ENCODE measurements around the gene KIDINS220. TPM values are rescaled to one million over a fixed set of nuclear protein-coding genes. Genes with fewer than 3 reads are reported as not detected.
A peak's percentile ranks its signal among the peaks of the same experiment; 100 is the strongest.

The KIDINS220 gene
- total RNA-seq, 1 experiment from 2014 or later = 20.1 TPM

DNA sequence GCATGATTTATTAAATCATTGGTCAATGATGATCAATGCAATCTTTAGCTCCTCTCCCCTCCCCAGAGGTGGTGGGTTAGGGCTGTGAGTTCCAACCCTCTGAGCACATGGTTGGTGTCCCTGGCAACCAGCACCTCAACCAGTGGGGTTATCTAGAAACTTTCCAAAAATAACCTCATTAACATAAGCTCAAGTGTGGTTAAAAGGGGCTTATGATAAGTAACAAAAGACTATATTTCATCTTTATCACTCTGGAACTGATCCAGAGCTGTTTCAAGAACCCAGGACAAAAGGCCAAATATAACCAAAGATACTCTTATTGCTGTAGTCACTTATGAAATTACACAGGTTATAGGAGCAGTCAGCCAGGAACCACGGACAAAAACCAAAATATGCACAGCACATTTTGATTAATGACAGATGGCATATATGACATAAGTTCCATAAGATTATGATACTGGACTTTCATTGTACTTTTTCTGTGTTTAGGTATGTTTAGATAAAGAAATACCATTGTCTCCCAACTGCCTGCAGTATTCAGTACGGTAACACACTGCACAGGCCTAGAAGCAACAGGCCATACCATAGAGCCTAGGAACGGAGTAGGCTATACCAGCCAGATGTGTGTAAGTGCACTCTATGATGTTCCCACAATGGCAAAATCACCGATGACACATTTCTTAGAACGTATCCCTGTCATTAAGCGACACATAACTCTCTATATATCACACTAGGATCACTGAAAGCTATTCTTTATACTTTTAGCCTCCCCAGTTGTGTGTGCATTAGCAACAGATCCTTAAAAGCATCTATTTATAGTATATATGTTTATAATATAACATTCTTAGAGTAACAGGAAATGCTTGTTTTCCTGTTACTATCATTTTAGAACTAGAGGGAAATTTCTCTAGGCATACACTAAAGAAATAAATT is 31.9 kb downstream of the KIDINS220 start:
- no peaks in the 10 kb centered on the region for H3K27me3 ChIP-seq (ENCODE audit: insufficient read depth, low read length)
- H3K4me1 ChIP-seq (ENCODE audit: control insufficient read depth in 1 of 2, insufficient read depth in 2 of 2, low read length in 2 of 2) = peaks cover 17 to 19% of the 10 kb centered on the region in 2 experiments; a peak in 3 of 4 replicates
- no TSS peak for BruUV-seq (replicated peaks)
- intact Hi-C loops (cut with micrococcal nuclease) = no loop called here
- H4K20me1 ChIP-seq (ENCODE audit: insufficient read depth) = no peaks in the 10 kb centered on the region
- DNase-seq (ENCODE audit: low read depth, low spot score) (no peak), ATAC-seq (no peak)
- H3K36me3 ChIP-seq (ENCODE audit: control insufficient read depth in 1 of 2, insufficient read depth in 2 of 2, low read length in 2 of 2) = no peaks in the 10 kb centered on the region
- no peak overlapping the region for H3K4me2 ChIP-seq (ENCODE audit: low read length)
- H3K4me3 ChIP-seq (replicated peaks in 1 of 2; ENCODE audit: low read depth in 1 of 2, low read length in 2 of 2) = no peak overlapping the region
- H3K9me3 ChIP-seq (ENCODE audit: control insufficient read depth in 1 of 2, insufficient read depth in 1 of 2, low read depth in 1 of 2, low read length in 2 of 2) = no peaks in the 10 kb centered on the region
- no peak overlapping the region for H3K9ac ChIP-seq (ENCODE audit: low read length)
- TF ChIP-seq TCF7L2 (IDR thresholded peaks at IDR 0.05; ENCODE audit: borderline replicate concordance, extremely low read depth, insufficient read depth, insufficient read length) (no peak), ZNF274 (IDR thresholded peaks at IDR 0.05; ENCODE audit: low read depth, low read length) (no peak), EGR1 (IDR thresholded peaks at IDR 0.05; ENCODE audit: low read depth) (no peak), SP1 (IDR thresholded peaks at IDR 0.05; ENCODE audit: low read depth) (no peak), JUND (IDR thresholded peaks at IDR 0.05) (no peak)
- TF ChIP-seq, protein P1, sequence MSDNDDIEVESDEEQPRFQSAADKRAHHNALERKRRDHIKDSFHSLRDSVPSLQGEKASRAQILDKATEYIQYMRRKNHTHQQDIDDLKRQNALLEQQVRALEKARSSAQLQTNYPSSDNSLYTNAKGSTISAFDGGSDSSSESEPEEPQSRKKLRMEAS (IDR thresholded peaks at IDR 0.05) = no peak
- ChIA-PET POLR2A (no interaction called here), CTCF (no interaction called here), RAD21 (ENCODE audit: low non-redundant PET in 1 of 2, low total read pairs in 2 of 2, uncharacterized antibody in 2 of 2, unreplicated experiment in 2 of 2) (no interaction called here)
- no peak overlapping the region for H3K27ac ChIP-seq (ENCODE audit: low read depth, low read length)
- H3K79me2 ChIP-seq (ENCODE audit: insufficient read depth, low read length) = no peaks in the 10 kb centered on the region
- no peaks in the 10 kb centered on the region for H3K9me2 ChIP-seq (ENCODE audit: insufficient read depth)
- H2AFZ ChIP-seq (ENCODE audit: low read depth, low read length, poor library complexity, severe bottlenecking) = no peak overlapping the region

DNA sequence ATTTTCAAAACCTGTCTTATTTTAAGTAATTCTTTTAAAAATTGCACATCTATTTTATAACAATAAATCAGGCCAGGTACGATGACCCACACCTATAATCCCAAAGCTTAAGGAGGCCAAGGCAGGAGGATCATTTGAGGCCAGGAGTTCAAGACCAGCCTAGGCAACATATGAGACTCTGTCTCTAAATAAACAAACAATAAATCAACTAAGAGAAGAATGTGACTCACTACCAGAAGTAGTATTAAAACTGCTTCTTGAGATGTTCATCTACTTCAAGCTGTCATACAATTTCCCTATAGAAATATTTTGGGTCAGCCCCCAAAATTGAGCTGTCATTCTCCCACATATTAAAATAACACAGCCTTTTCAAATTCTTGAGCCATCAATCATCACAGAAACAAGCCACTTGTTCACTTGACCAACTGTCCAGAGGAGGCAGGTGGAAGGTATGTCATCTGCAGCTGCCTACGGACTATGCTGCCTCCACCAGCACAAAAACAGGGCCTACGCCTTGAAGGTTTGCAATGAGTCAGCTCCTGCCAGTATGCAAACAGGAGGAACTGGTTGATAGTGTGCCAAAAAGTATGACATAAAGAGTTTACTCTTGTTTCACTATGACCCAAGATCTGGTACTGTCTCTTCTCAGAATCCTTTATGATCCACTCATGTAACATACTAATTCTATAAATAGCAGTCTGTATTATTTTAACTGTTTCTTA is 33.6 kb downstream of the KIDINS220 start:
- Histone ChIP-seq H3K4me1 (ENCODE audit: control insufficient read depth in 1 of 2, insufficient read depth in 2 of 2, low read length in 2 of 2) (peaks cover 17 to 19% of the 10 kb centered on the region in 2 experiments; a peak in 3 of 4 replicates), H3K9me2 (ENCODE audit: insufficient read depth) (no peaks in the 10 kb centered on the region), H3K4me2 (ENCODE audit: low read length) (peak overlapping the region; percentile 46), H3K27me3 (ENCODE audit: insufficient read depth, low read length) (no peaks in the 10 kb centered on the region), H2AFZ (ENCODE audit: low read depth, low read length, poor library complexity, severe bottlenecking) (no peak overlapping the region), H3K4me3 (replicated peaks in 1 of 2; ENCODE audit: low read depth in 1 of 2, low read length in 2 of 2) (no peak overlapping the region), H4K20me1 (ENCODE audit: insufficient read depth) (peaks cover 4% of the 10 kb centered on the region; the same call in 1 of the 2 replicates), H3K9me3 (ENCODE audit: control insufficient read depth in 1 of 2, insufficient read depth in 1 of 2, low read depth in 1 of 2, low read length in 2 of 2) (no peaks in the 10 kb centered on the region), H3K79me2 (ENCODE audit: insufficient read depth, low read length) (no peaks in the 10 kb centered on the region), H3K36me3 (ENCODE audit: control insufficient read depth in 1 of 2, insufficient read depth in 2 of 2, low read length in 2 of 2) (no peaks in the 10 kb centered on the region), H3K27ac (ENCODE audit: low read depth, low read length) (peak overlapping the region; percentile 4; the same call in 1 of the 2 replicates), H3K9ac (ENCODE audit: low read length) (peak overlapping the region; percentile 4; the same call in 1 of the 2 replicates)
- ChIA-PET POLR2A (interaction anchor here (0.7 kb wide), 1 partner anchor 122 kb away, joined by 4 read pairs; the partner anchor contains the start of gene ID2), RAD21 (ENCODE audit: low non-redundant PET in 1 of 2, low total read pairs in 2 of 2, uncharacterized antibody in 2 of 2, unreplicated experiment in 2 of 2) (no interaction called here), CTCF (interaction anchor here (1.2 kb wide), 1 partner anchor 111 kb away, joined by 5 read pairs; no protein-coding TSS in a partner anchor)
- intact Hi-C loops (cut with micrococcal nuclease) = no loop called here
- ATAC-seq = peak; percentile 100
- BruUV-seq (replicated peaks) = no TSS peak
- peak; percentile 91 for DNase-seq (ENCODE audit: low read depth, low spot score)
- TF ChIP-seq, protein P1 (IDR thresholded peaks at IDR 0.05) = peak; percentile 62
- TF ChIP-seq FOSL1 (IDR thresholded peaks at IDR 0.05; ENCODE audit: low read depth) (peak; percentile 82), SIN3A (IDR thresholded peaks at IDR 0.05; ENCODE audit: low read depth) (peak; percentile 84), CBX3 (IDR thresholded peaks at IDR 0.05; ENCODE audit: low read depth) (peak; percentile 91), SP1 (IDR thresholded peaks at IDR 0.05; ENCODE audit: low read depth) (peak; percentile 78; the same call in 1 of the 2 replicates), YY1 (IDR thresholded peaks at IDR 0.05; ENCODE audit: extremely low read depth, insufficient replicate concordance, low read depth, low read length) (no peak), POLR2AphosphoS5 (IDR thresholded peaks at IDR 0.05; ENCODE audit: low read depth, low read length) (peak; percentile 52), SRF (IDR thresholded peaks at IDR 0.05; ENCODE audit: low read depth) (peak; percentile 32; the same call in 1 of the 2 replicates), POLR2A (IDR thresholded peaks at IDR 0.05; ENCODE audit: borderline replicate concordance, extremely low read depth, insufficient read depth, insufficient read length) (no peak)
- TF ChIP-seq, protein P2, sequence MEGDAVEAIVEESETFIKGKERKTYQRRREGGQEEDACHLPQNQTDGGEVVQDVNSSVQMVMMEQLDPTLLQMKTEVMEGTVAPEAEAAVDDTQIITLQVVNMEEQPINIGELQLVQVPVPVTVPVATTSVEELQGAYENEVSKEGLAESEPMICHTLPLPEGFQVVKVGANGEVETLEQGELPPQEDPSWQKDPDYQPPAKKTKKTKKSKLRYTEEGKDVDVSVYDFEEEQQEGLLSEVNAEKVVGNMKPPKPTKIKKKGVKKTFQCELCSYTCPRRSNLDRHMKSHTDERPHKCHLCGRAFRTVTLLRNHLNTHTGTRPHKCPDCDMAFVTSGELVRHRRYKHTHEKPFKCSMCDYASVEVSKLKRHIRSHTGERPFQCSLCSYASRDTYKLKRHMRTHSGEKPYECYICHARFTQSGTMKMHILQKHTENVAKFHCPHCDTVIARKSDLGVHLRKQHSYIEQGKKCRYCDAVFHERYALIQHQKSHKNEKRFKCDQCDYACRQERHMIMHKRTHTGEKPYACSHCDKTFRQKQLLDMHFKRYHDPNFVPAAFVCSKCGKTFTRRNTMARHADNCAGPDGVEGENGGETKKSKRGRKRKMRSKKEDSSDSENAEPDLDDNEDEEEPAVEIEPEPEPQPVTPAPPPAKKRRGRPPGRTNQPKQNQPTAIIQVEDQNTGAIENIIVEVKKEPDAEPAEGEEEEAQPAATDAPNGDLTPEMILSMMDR (IDR thresholded peaks at IDR 0.05 in 2 of 3, conservative IDR thresholded peaks at IDR 0.05 in 1 of 3; ENCODE audit: borderline replicate concordance in 1 of 3, insufficient read depth in 1 of 3, low read depth in 2 of 3, low read length in 2 of 3) = peak; percentile 17 to 39 (median 34); a peak in 3 of 6 replicates
- TF ChIP-seq, protein P3, sequence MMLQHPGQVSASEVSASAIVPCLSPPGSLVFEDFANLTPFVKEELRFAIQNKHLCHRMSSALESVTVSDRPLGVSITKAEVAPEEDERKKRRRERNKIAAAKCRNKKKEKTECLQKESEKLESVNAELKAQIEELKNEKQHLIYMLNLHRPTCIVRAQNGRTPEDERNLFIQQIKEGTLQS (IDR thresholded peaks at IDR 0.05) = 0 out of 2 replicates have a peak, but pooled peaks have one; percentile 23
